Measurements from ENCODE around the gene AMBP.

Gene AMBP

DNA sequence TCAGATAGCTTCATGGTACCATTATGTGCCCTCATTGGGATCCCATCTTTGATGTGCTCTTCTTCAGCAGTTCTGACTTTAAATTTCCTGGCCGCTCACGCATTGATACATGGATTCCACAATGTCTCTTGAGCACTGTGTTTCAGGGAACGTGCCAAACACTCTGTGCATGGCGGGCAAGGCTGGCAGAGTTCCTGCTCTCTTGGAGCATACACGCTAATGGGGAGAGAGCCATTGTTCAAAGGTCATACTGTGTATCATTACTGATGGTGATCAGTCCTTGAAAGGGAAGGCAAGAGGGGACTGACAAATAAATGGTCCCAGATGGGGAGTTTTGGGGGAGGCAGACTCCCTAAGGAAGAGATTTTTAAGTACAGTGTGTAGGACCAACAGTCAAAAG lies 52.3 kb downstream of the AMBP start:
- TF ChIP-seq, protein P1, sequence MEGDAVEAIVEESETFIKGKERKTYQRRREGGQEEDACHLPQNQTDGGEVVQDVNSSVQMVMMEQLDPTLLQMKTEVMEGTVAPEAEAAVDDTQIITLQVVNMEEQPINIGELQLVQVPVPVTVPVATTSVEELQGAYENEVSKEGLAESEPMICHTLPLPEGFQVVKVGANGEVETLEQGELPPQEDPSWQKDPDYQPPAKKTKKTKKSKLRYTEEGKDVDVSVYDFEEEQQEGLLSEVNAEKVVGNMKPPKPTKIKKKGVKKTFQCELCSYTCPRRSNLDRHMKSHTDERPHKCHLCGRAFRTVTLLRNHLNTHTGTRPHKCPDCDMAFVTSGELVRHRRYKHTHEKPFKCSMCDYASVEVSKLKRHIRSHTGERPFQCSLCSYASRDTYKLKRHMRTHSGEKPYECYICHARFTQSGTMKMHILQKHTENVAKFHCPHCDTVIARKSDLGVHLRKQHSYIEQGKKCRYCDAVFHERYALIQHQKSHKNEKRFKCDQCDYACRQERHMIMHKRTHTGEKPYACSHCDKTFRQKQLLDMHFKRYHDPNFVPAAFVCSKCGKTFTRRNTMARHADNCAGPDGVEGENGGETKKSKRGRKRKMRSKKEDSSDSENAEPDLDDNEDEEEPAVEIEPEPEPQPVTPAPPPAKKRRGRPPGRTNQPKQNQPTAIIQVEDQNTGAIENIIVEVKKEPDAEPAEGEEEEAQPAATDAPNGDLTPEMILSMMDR (IDR thresholded peaks at IDR 0.05; ENCODE audit: low read depth, low read length) = no peak
- no peak overlapping the region for H3K4me3 ChIP-seq (ENCODE audit: low read depth, low read length)

DNA sequence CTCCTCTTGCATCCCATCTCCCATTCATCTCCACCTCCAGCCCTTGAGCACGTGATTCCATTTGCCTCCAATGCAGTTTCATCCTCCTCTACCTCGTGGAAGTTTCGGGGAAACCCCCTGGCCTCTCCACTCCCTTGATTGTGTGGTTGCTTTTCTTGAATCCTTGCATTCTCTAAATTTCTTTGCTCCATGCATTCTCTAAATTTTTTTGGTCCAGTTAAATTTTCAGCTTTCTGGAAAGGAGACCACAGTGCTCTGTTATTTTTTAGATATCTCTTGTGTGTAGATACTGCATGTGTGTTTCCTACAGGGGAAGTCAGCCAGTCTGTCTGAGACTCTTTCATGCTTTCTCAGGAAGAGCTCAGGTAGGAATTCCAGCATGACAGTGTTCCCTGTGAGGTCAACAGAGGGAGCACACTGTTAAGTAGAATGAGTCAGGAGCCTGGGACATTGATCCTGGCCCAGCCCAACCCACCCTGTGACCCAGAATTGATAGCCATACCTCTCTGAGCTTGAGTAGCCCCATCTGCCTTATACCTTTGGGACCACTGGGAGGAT lies 52.8 kb downstream of the AMBP start:
- H3K4me3 ChIP-seq (ENCODE audit: low read depth, low read length) = no peak overlapping the region
- TF ChIP-seq, protein P1 (IDR thresholded peaks at IDR 0.05; ENCODE audit: low read depth, low read length) = no peak

DNA sequence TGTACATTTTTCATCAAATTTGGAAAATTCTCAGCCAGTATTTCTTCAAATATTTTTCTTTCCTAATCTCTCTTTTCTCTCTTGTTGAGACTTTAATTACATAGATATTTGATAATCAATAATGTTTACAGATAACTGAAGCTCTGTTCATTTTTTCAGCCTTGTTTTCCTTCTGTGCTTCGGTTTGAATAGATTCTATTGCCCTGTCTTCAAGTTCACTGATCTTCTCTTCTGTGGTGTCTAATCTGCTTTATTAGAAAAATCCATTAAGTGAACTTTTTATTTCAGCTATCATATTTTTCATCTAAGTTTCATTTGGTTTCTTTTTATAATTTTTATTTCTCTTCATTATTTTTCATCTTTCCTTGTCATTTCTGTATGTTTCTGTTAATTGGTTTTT lies 54.1 kb downstream of the AMBP start:
- TF ChIP-seq, protein P1 (IDR thresholded peaks at IDR 0.05; ENCODE audit: low read depth, low read length) = no peak
- no peak overlapping the region for H3K4me3 ChIP-seq (ENCODE audit: low read depth, low read length)

DNA sequence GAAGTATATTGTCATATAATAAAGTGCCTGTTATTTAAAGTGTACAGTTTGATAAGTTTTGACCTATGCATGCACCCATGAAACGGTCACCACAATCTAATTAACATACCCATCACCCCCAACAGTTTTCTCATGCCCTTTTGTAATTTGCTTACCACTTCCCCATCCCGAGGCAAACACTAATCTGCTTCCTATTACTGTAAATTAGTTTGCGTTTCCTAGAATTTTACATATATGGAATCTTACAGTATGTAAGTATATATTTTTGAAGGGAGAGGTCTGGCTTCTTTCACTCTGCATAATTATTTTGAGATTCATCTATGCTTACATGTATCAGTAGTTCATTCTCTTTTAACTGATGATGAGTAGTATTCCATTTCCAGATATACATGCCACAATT lies 56.5 kb downstream of the AMBP start:
- TF ChIP-seq, protein P1 (IDR thresholded peaks at IDR 0.05; ENCODE audit: low read depth, low read length) = no peak
- no peak overlapping the region for H3K4me3 ChIP-seq (ENCODE audit: low read depth, low read length)

DNA sequence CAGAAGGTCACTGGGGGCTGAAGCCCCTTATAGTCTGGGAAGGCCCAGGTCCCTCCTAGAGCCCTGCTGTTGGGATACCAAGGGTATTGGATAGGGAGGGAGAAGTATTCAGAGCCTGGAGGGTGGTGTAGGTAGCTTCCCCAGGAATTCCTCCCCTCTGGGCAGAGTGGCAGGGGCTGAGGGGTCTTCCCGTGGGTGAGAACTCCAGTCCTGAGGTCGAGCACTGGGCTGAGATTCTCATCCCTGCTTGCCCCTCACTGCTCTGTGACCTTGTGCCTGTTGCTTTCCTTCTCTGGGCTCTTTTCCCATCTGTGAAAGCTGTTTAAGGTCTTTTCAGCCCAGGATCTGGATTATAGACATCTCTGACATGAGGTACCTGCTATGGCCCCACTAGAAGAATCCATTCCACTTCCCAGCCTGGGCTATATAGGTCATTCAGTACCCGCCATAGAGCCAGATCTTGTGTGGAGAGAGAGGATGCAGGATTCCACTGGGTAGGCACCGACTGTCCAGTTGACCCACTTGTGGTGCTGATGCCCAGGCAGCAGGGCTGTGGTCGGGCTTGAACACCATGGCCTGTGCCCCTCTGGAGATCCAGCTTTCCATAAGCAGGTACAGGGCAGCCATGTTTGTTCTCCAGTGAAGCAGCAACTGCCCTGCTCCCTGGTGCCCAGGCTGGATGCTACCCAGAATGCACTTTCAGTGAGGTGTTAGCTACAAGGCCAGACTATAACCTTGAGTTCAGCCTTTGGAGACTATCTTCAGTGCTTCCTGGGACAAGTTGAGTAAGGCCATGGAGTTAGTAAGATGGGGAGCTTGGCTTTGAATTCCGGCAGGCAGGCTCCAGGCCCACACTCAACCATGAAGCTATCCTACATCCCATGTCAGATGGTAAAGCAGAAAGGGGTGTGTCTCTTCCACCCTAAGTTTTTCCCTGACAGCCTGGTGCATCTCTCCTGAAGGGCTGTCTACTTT lies 60.1 kb downstream of the AMBP start:
- TF ChIP-seq, protein P1 (IDR thresholded peaks at IDR 0.05; ENCODE audit: low read depth, low read length) = no peak
- no peak overlapping the region for H3K4me3 ChIP-seq (ENCODE audit: low read depth, low read length)

DNA sequence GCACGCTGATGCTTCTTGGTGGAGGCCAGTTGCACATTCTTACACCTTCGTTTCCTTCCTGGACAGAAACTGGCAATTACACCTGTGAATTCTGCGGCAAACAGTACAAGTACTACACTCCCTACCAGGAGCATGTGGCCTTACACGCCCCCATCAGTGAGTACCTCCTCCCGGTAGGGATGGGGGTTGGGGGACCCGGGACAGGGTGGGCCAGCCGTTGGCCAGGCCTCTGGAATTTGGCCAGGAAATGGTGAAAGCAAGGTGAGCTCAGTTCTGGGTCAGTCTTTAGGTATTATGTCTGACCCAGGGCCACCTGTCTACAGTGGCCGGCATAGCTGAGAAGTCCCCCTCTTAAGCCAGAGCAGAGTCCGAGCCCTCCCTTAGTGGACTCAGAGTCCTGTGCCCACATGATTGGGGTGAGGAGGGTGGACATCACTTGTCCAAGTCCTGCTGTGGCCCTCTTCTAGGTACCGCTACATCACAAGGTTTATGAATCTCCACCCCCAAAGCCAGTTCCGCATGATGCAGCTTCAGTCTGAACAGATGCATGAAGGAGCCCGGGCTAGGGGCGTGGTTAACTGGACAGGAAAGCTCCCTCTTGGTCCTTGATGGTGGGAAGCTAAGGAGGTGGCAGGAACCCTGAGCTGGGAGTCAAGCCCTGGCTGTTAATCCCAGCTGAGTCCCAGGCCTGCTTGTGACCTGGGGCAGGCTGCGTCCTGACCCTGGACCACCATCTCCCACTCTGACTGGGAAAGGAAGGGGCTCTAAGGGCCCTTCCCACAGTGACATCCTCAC lies 61.3 kb downstream of the AMBP start:
- H3K4me3 ChIP-seq (ENCODE audit: low read depth, low read length) = no peak overlapping the region
- TF ChIP-seq, protein P1 (IDR thresholded peaks at IDR 0.05; ENCODE audit: low read depth, low read length) = no peak
